ENCODE data around the gene GPX5. TPM values are rescaled to one million over a fixed set of nuclear protein-coding genes. Genes with fewer than 3 reads are reported as not detected.

Gene GPX5
- total RNA-seq, 2 donors from 2014 or later = 0.17 TPM; not detected in 1

GRCh38 chr6:28534875-28535274, 9.2 kb downstream of the GPX5 start:
- Histone ChIP-seq H3K9ac (ENCODE audit: low read depth in 2 of 2, low read length in 2 of 2) (no peak overlapping the region), H3K4me1 (no peaks in the 10 kb centered on the region), H3K27me3 (no peaks in the 10 kb centered on the region), H3K27ac (no peak overlapping the region), H3K9me3 (no peaks in the 10 kb centered on the region), H3K36me3 (no peaks in the 10 kb centered on the region), H3K4me3 (no peak overlapping the region)
- TF ChIP-seq, protein P1, sequence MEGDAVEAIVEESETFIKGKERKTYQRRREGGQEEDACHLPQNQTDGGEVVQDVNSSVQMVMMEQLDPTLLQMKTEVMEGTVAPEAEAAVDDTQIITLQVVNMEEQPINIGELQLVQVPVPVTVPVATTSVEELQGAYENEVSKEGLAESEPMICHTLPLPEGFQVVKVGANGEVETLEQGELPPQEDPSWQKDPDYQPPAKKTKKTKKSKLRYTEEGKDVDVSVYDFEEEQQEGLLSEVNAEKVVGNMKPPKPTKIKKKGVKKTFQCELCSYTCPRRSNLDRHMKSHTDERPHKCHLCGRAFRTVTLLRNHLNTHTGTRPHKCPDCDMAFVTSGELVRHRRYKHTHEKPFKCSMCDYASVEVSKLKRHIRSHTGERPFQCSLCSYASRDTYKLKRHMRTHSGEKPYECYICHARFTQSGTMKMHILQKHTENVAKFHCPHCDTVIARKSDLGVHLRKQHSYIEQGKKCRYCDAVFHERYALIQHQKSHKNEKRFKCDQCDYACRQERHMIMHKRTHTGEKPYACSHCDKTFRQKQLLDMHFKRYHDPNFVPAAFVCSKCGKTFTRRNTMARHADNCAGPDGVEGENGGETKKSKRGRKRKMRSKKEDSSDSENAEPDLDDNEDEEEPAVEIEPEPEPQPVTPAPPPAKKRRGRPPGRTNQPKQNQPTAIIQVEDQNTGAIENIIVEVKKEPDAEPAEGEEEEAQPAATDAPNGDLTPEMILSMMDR (IDR thresholded peaks at IDR 0.05) = no peak
- DNase-seq = no peak
- intact Hi-C loops (cut with DNase I) = no loop called here

- TF ChIP-seq, protein P1 (IDR thresholded peaks at IDR 0.05) = no peak
- no peak overlapping the region for H3K27ac ChIP-seq
- intact Hi-C loops (cut with DNase I) = no loop called here
- DNase-seq = no peak
- H3K9me3 ChIP-seq = no peaks in the 10 kb centered on the region
- H3K36me3 ChIP-seq = no peaks in the 10 kb centered on the region
- no peak overlapping the region for H3K4me3 ChIP-seq
- H3K27me3 ChIP-seq = no peaks in the 10 kb centered on the region
- H3K9ac ChIP-seq (ENCODE audit: low read depth in 2 of 2, low read length in 2 of 2) = no peak overlapping the region
- no peaks in the 10 kb centered on the region for H3K4me1 ChIP-seq
Observed at GRCh38 chr6:28537065-28537464, 11.4 kb downstream of the GPX5 start.

- no peaks in the 10 kb centered on the region for H3K4me1 ChIP-seq
- H3K9ac ChIP-seq (ENCODE audit: low read depth in 2 of 2, low read length in 2 of 2) = no peak overlapping the region
- no peak overlapping the region for H3K4me3 ChIP-seq
- TF ChIP-seq, protein P1 (IDR thresholded peaks at IDR 0.05) = no peak
- H3K9me3 ChIP-seq = no peaks in the 10 kb centered on the region
- intact Hi-C loops (cut with DNase I) = no loop called here
- no peak overlapping the region for H3K27ac ChIP-seq
- H3K27me3 ChIP-seq = no peaks in the 10 kb centered on the region
- no peak for DNase-seq
- no peaks in the 10 kb centered on the region for H3K36me3 ChIP-seq
Observed at GRCh38 chr6:28537509-28538140, 11.9 kb downstream of the GPX5 start.

DNA sequence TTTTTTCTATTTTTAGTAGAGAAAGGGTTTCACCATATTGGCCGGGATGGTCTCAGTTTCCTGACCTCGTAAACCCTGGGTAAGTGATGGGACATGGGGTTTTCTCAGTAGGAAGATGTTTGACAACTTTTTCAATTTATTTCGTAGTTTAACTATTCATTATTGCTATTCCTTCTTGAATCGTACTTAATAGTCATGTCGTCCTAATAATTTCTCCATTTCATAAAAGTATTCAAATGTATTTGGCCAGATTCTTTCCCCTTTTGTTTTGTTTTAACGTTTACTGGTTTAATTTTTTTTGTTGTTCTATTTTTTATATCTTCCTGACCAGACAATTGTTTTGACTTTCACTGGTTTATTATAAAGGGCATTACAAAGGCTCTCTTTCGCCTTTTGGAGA, 16.3 kb downstream of the GPX5 start:
- no peak overlapping the region for H3K27ac ChIP-seq
- H3K9me3 ChIP-seq = no peaks in the 10 kb centered on the region
- intact Hi-C loops (cut with DNase I) = no loop called here
- H3K4me3 ChIP-seq = no peak overlapping the region
- no peaks in the 10 kb centered on the region for H3K36me3 ChIP-seq
- H3K4me1 ChIP-seq = no peaks in the 10 kb centered on the region
- no peaks in the 10 kb centered on the region for H3K27me3 ChIP-seq
- no peak overlapping the region for H3K9ac ChIP-seq (ENCODE audit: low read depth in 2 of 2, low read length in 2 of 2)
- TF ChIP-seq, protein P1 (IDR thresholded peaks at IDR 0.05) = no peak
- DNase-seq = no peak

DNA sequence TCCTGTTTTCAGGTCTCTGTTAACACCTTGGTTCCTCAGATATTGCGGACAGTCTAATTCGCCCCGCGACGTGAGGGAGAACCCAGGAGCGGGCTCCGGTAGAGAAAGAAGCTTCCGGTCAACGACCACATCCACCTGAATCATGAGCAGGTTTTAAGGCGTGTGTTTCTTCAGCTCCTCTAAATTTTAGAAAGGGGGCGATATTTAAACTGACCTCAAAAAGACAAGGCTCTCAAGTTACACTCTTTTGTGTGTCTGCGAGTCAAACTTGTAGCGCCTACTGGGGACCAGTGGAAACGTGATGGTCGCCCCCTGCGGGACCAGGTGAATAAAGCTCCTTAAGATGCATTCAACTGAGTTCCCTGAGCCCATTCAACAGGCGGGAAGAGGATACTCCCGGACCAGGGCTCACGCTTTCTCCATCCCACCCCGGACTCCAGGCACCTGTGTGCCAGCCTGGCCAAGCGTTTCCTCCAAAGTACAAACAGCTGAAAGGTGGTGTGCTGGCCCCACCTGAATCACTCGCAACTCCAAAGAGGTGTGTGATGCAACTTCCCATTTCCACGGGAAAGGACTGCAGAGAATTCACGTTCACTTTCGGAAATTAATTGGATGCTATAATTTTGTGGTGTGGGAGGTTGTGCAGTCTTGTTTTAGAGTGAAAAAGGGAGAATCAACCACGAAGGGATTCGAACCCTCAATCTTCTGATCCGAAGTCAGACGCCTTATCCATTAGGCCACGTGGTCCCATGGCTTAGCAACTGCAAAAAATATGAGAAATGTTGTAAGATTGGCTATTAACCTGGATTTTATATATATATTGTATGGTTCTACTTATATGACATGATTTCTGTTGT, 17.0 kb downstream of the GPX5 start:
- H3K27me3 ChIP-seq = no peaks in the 10 kb centered on the region
- no peaks in the 10 kb centered on the region for H3K9me3 ChIP-seq
- intact Hi-C loops (cut with DNase I) = no loop called here
- no peak overlapping the region for H3K27ac ChIP-seq
- H3K36me3 ChIP-seq = no peaks in the 10 kb centered on the region
- TF ChIP-seq, protein P1 (IDR thresholded peaks at IDR 0.05) = peak; percentile 26
- peak; percentile 51 for DNase-seq
- peak overlapping the region; percentile 22 for H3K4me3 ChIP-seq
- no peaks in the 10 kb centered on the region for H3K4me1 ChIP-seq
- H3K9ac ChIP-seq (ENCODE audit: low read depth in 2 of 2, low read length in 2 of 2) = no peak overlapping the region

Data from colonic mucosa (tissue), 4 donors.